GM13977 (cell line): ENCODE results near the gene METTL24.

Experiments
- DNase-seq: peaks from one replicate; pipeline ENCODE4 v3.0.0; 2012; ENCODE audit warnings: low spot score
- in situ Hi-C: fragments of 300-500 bp; cut with MboI; formaldehyde crosslinking; loops from one replicate; pipeline ENCODE4 v1.12.0; 2022; ENCODE audit warnings: low sequenced_read_pairs, low pct_unique_long_range_greater_than_20kb, mixed read lengths, inconsistent platforms; ENCODE audit not compliant: unreplicated experiment
- TF ChIP-seq, protein P1 (sequence below): IDR thresholded peaks from 2 replicates; pipeline ENCODE4 v1.5.1; 2012; ENCODE audit warnings: mild to moderate bottlenecking, control low read depth; ENCODE audit not compliant: insufficient read depth; ENCODE audit errors: extremely low read depth, missing control alignments

METTL24 gene

DNA sequence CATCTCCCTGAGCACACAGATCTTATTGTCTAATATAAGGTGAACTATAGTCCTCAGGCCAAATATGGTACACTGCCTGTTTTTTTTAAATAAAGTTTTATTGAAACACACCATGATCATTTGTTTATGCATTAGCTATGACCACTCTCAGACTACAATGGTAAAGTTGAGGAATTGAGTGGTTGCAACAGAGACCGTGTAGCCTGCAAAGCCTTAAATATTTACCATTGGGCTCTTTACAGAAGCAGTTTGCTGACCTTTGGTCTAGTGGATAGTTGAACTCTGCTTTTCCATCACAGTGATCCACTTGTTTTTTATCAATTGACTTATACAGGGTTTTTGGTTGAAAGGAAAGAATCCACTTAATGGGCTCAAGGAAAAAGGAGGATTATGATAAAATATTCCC, 27.3 kb upstream of the METTL24 start:
- in situ Hi-C loops = loop anchor here (25.0 kb wide), 3 partner anchors 323 to 848 kb away; no protein-coding TSS in a partner anchor
- DNase-seq = no peak
- TF ChIP-seq, protein P1, sequence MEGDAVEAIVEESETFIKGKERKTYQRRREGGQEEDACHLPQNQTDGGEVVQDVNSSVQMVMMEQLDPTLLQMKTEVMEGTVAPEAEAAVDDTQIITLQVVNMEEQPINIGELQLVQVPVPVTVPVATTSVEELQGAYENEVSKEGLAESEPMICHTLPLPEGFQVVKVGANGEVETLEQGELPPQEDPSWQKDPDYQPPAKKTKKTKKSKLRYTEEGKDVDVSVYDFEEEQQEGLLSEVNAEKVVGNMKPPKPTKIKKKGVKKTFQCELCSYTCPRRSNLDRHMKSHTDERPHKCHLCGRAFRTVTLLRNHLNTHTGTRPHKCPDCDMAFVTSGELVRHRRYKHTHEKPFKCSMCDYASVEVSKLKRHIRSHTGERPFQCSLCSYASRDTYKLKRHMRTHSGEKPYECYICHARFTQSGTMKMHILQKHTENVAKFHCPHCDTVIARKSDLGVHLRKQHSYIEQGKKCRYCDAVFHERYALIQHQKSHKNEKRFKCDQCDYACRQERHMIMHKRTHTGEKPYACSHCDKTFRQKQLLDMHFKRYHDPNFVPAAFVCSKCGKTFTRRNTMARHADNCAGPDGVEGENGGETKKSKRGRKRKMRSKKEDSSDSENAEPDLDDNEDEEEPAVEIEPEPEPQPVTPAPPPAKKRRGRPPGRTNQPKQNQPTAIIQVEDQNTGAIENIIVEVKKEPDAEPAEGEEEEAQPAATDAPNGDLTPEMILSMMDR = no peak

DNA sequence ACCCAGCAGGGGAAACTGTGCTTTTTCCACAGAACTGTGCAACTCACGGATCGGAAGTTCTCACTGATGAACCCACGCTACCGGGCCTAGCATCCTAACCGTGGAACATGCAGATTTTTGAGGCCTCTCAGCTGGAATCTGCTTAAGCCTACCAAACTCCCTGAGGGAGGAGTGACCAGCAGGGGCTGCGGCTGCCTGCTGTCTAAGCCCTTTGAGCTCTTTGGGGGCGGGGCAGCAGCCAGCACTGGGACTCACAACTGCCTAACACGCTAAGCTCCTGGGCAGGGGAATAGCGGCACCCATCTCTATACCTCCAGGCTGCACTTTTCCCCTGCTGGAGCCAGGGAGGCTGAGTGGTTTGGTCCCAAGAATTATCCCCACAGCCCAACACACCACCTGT, 20.4 kb upstream of the METTL24 start:
- DNase-seq = no peak
- in situ Hi-C loops = loop anchor here (25.0 kb wide), 3 partner anchors 316 to 841 kb away; no protein-coding TSS in a partner anchor
- TF ChIP-seq, protein P1 = no peak

DNA sequence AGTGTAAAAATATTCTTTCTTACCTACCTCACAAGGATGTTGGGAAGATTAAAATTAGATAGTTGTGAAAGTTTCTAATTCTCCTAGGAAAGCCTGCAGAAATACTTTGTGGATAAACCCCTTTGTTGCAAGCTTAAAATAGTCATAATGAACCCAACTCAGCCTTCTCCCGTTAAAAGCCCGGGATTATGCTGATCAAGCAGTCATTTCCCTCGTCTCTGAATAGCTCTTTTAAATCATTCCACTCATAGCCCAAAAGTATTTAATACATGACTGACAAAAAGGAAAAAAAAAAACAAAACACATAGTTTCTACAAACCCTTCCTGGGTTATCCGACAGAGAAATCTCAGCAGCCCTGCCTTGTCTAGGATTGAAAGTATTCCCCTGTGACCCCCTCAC, 10.9 kb upstream of the METTL24 start:
- TF ChIP-seq, protein P1 = no peak
- in situ Hi-C loops = no loop called here
- no peak for DNase-seq

DNA sequence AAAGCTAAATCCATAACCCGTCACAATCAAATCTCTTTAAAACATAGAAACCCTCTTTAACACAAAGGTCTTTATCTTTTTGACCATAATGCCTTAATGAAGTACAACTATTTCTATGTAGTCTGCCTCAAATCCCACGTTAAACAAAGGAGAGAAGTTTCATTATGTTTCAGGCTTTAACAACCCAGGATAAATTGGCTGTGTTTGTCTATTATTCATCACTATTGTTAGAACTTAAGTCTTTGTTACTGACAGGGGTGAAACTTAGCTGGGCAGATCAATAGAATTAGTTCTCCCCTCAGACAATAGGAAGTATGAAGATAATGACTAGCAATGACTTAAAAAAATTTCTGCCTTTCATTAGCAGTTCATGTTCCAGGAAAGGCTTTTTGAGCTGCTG, 10.1 kb upstream of the METTL24 start:
- no peak for DNase-seq
- TF ChIP-seq, protein P1 = no peak

DNA sequence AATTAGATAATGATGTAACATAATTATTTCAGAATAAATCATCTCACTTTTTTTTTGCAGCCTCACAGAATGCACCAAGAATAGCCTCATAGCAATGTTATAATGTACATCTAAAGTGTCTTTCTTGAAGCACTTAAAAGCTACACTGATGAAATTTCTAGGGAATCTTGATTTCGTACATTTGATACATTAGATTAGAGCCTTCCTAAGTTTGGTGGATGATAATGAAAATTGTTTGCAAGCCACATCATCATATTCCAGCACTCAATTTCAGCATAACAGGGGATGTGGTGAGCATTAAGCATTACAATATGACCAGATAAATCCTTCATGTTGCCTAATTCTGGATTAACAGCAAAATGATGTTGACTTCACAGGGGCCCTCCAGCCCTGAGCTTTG, 9.7 kb upstream of the METTL24 start:
- in situ Hi-C loops = no loop called here
- TF ChIP-seq, protein P1 = no peak
- no peak for DNase-seq

More for the DNA sequence above, 10.1 kb upstream of the METTL24 start:
- in situ Hi-C loops = no loop called here

DNA sequence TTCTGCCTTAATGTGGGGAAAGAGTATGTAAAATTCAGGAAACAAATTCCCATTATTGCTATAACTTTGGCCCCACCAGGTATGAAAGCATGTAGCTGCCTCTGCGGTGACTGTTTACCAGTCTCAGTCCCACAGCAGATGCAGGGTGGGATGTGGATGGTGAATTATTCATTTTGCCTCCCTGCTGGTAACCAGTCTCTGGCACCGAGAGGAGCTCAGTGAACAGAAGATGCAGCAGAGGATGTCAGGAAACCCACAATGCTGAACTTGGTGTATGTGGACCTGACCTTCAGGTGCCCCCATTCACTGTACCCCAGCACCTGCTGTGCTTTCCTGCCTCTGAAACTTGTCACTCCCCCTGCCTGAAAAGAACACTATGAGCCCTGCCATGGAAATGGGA, 8.8 kb upstream of the METTL24 start:
- in situ Hi-C loops = no loop called here
- DNase-seq = no peak
- TF ChIP-seq, protein P1 = no peak

DNA sequence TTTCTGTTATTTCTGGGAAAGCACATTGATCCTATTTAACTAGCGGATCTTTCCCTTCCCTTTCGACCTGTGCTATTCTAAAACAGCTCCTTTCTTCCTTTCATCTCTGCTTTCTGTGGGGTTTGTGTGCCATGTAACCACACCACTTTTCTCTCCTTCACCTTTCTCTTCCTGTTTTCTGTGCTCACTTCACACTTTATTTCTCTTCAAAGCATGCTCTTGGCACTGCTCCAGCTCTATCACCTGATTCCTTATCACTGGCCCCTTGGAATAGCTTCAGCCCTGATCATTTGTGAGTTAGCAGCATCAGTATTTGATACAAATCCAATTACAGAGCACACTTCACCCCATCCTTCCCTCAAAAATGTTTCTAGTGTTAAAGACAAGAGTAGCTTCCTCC, 8.1 kb upstream of the METTL24 start:
- in situ Hi-C loops = no loop called here
- TF ChIP-seq, protein P1 = no peak
- DNase-seq = no peak
